HCT116 (cell line): Measurements from ENCODE around the gene TEP1. TPM values are rescaled to one million over a fixed set of nuclear protein-coding genes. Genes with fewer than 3 reads are reported as not detected.

Experiments used
- ATAC-seq: fragments of 200-7000 bp; cut with Tn5 transposase; 2 replicates; pipeline ENCODE4 v1.9.1; 2020; ENCODE audit warnings: mild to moderate bottlenecking, moderate library complexity
- BruUV-seq: library from RNA; stranded (reverse); fragments of 400-500 nt; replicated peaks from 2 replicates; lab custom pipeline; 2021; lab: Mats Ljungman, UMichigan
- CTCF ChIA-PET: fragments of 300-600 bp; sonication (Branson Sonifier 250); formaldehyde crosslinking; loops from one replicate; lab custom pipeline; 2021; ENCODE audit warnings: antibody characterized with exemption; lab: Charles Lee
- POLR2A ChIA-PET: fragments of 300-600, 350-600 bp; sonication (Branson Sonifier 250); formaldehyde crosslinking; loops from one replicate; lab custom pipeline; 2021; ENCODE audit warnings: antibody characterized with exemption; lab: Charles Lee
- RAD21 ChIA-PET, 2 experiments: fragments of 300-600 bp; sonication (Branson Sonifier 250); formaldehyde crosslinking; loops; one replicate each; lab custom pipeline; 2023; ENCODE audit warnings: low total read pairs in 2 of 2; ENCODE audit not compliant: uncharacterized antibody in 2 of 2, unreplicated experiment in 2 of 2, low non-redundant PET in 1 of 2; lab: Charles Lee
- DNase-seq: peaks from one replicate; pipeline ENCODE4 v3.0.0-alpha.2; 2010; ENCODE audit warnings: low read depth, low spot score
- H2AFZ ChIP-seq: fragments of 200-600 bp; shearing (Covaris generic), sonication (generic); 2 replicates; pipeline ENCODE4 v1.6.1; 2017; ENCODE audit warnings: low read depth, mixed run types, mixed read lengths, antibody characterized with exemption, low read length; ENCODE audit not compliant: poor library complexity, severe bottlenecking
- H3K27ac ChIP-seq: 2 replicates; pipeline ENCODE4 v1.5.1; 2012; ENCODE audit warnings: low read depth, low read length
- H3K27me3 ChIP-seq: fragments of 200-600 bp; sonication (generic); 2 replicates; pipeline ENCODE4 v1.6.1; 2016; ENCODE audit warnings: mixed run types, low read length, mixed read lengths; ENCODE audit not compliant: insufficient read depth
- H3K36me3 ChIP-seq, 2 experiments: fragments of 200-500 bp in 1 of 2; fragments of 200-600 bp in 1 of 2; sonication (Bioruptor generic) in 1 of 2; sonication (generic) in 1 of 2; 2 replicates each; pipeline versions ENCODE4 v1.5.1 to v1.6.1; 2014 to 2016; ENCODE audit warnings: low read length in 2 of 2, inconsistent platforms in 1 of 2, mixed read lengths in 1 of 2, mixed run types in 1 of 2; ENCODE audit not compliant: insufficient read depth in 2 of 2, control insufficient read depth in 1 of 2
- H3K4me1 ChIP-seq, 2 experiments: fragments of 200-600 bp in 1 of 2; sonication (generic) in 1 of 2; 2 replicates each; pipeline versions ENCODE4 v1.5.1 to v1.6.1; 2012 to 2017; ENCODE audit warnings: low read length in 2 of 2, inconsistent platforms in 1 of 2, mild to moderate bottlenecking in 1 of 2, mixed read lengths in 1 of 2, mixed run types in 1 of 2, moderate library complexity in 1 of 2; ENCODE audit not compliant: insufficient read depth in 2 of 2, control insufficient read depth in 1 of 2
- H3K4me2 ChIP-seq: fragments of 200-600 bp; sonication (generic); 2 replicates; pipeline ENCODE4 v1.6.1; 2017; ENCODE audit warnings: mixed run types, low read length, mixed read lengths
- H3K4me3 ChIP-seq, 2 experiments: fragments of 200-600 bp in 1 of 2; sonication (generic) in 1 of 2; replicated peaks in 1 of 2; 2 replicates each; pipeline ENCODE4 v1.5.1; 2011 to 2016; ENCODE audit warnings: low read length in 2 of 2, control low read depth in 1 of 2, low read depth in 1 of 2, mild to moderate bottlenecking in 1 of 2, mixed read lengths in 1 of 2, mixed run types in 1 of 2
- H3K79me2 ChIP-seq: fragments of 200-600 bp; sonication (generic); 2 replicates; pipeline ENCODE4 v1.6.1; 2017; ENCODE audit warnings: mild to moderate bottlenecking, mixed run types, low read length, moderate library complexity, mixed read lengths; ENCODE audit not compliant: insufficient read depth
- H3K9ac ChIP-seq: fragments of 200-600 bp; sonication (generic); 2 replicates; pipeline ENCODE4 v1.6.1; 2016; ENCODE audit warnings: low read length, mixed read lengths
- H3K9me2 ChIP-seq: fragments of 200-600 bp; sonication (generic), shearing (Covaris generic); 2 replicates; pipeline ENCODE4 v1.6.1; 2017; ENCODE audit warnings: mixed run types, mild to moderate bottlenecking, moderate library complexity; ENCODE audit not compliant: insufficient read depth
- H3K9me3 ChIP-seq, 2 experiments: fragments of 200-500 bp in 1 of 2; fragments of 200-600 bp in 1 of 2; sonication (Bioruptor generic) in 1 of 2; sonication (generic) in 1 of 2; 2 replicates each; pipeline ENCODE4 v1.6.1; 2014 to 2017; ENCODE audit warnings: low read length in 2 of 2, mixed read lengths in 2 of 2, inconsistent platforms in 1 of 2, low read depth in 1 of 2, mild to moderate bottlenecking in 1 of 2, mixed run types in 1 of 2, moderate library complexity in 1 of 2; ENCODE audit not compliant: control insufficient read depth in 1 of 2, insufficient read depth in 1 of 2
- H4K20me1 ChIP-seq: fragments of 200-600 bp; sonication (generic), shearing (Covaris generic); 2 replicates; pipeline ENCODE4 v1.6.1; 2017; ENCODE audit warnings: mixed run types, mild to moderate bottlenecking, moderate library complexity; ENCODE audit not compliant: insufficient read depth
- CBX3 ChIP-seq: IDR thresholded peaks from 2 replicates; pipeline ENCODE4 v1.6.1; 2012; ENCODE audit warnings: low read depth
- JUND ChIP-seq: IDR thresholded peaks from 2 replicates; pipeline ENCODE4 v1.6.1; 2012
- POLR2AphosphoS5 ChIP-seq: IDR thresholded peaks from 2 replicates; pipeline ENCODE4 v1.6.1; 2011; ENCODE audit warnings: mild to moderate bottlenecking, low read depth, low read length, moderate library complexity
- RAD21 ChIP-seq: IDR thresholded peaks from 2 replicates; pipeline ENCODE4 v1.6.1; 2012; ENCODE audit warnings: low read depth, mild to moderate bottlenecking
- SP1 ChIP-seq: IDR thresholded peaks from 2 replicates; pipeline ENCODE4 v1.6.1; 2012; ENCODE audit warnings: low read depth
- SRF ChIP-seq: IDR thresholded peaks from 2 replicates; pipeline ENCODE4 v1.6.1; 2012; ENCODE audit warnings: low read depth
- YY1 ChIP-seq: IDR thresholded peaks from 2 replicates; pipeline ENCODE4 v1.6.1; 2011; ENCODE audit warnings: low read length, low read depth, moderate library complexity, mild to moderate bottlenecking; ENCODE audit not compliant: insufficient replicate concordance; ENCODE audit errors: extremely low read depth
- ZNF274 ChIP-seq: fragments of 200-500 bp; sonication (Bioruptor generic); IDR thresholded peaks from 2 replicates; pipeline ENCODE4 v1.6.1; 2014; ENCODE audit warnings: mild to moderate bottlenecking, low read depth, low read length, inconsistent platforms
- intact Hi-C: fragments of 100-400 bp; cut with micrococcal nuclease; formaldehyde crosslinking; loops from 2 replicates; pipeline ENCODE4 v1.10.0; 2022
- total RNA-seq: library from RNA; stranded (reverse); gene quantifications from one replicate; pipeline ENCODE4 v1.2.1, GENCODE V29; 2021; ENCODE audit not compliant: unreplicated experiment
- TF ChIP-seq, protein P1 (sequence below): IDR thresholded peaks from 2 replicates; pipeline ENCODE4 v1.6.1; 2011; ENCODE audit warnings: mild to moderate bottlenecking, low read length, moderate library complexity; ENCODE audit not compliant: insufficient replicate concordance; ENCODE audit errors: extremely low read depth
- TF ChIP-seq, protein P2 (sequence below): IDR thresholded peaks from 2 replicates; pipeline ENCODE4 v1.6.1; 2012
- TF ChIP-seq, protein P3 (sequence below), 3 experiments: fragments of 200-600 bp in 1 of 3; sonication (generic) in 1 of 3; IDR thresholded peaks in 2 of 3; conservative IDR thresholded peaks in 1 of 3; 2 replicates each; pipeline ENCODE4 v1.5.1; 2012 to 2017; ENCODE audit warnings: low read depth in 2 of 3, low read length in 2 of 3, antibody characterized with exemption in 1 of 3, borderline replicate concordance in 1 of 3, control low read depth in 1 of 3, mild to moderate bottlenecking in 1 of 3, mixed read lengths in 1 of 3, mixed run types in 1 of 3, moderate library complexity in 1 of 3; ENCODE audit not compliant: insufficient read depth in 1 of 3

TEP1 gene
- total RNA-seq, 1 experiment from 2014 or later, result 22.4 TPM

DNA sequence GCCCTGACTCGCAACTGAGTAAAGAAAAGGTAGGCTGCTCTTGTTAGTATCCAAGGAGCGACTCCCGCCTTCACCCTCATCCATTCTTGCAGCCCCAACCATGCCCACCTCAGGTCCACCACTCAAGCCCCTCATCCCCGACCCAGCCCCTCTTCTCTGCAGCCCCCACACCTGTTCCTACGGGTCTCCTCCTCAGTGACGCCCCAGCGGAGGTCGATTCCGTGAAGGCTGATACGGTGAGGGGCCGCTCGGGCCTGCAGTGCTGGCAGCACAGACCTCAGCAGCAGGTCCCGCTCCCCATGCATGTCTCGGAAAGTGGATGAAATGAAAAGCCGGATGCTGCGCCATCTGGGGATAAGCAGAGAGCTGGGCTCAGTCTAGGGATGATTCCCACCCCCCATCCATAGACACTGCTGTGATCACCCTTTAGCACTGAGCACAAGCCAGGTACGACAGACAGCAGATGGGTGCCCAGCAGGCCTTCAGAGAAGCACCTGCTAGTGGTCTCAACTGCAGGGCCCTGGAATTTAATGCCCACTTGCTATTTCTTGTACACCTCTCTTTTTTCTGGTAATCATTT lies 26.9 kb downstream of the TEP1 start:
- Histone ChIP-seq H3K27ac (no peak overlapping the region), H3K4me1 (no peaks in the 10 kb centered on the region), H3K4me2 (no peak overlapping the region), H3K27me3 (no peaks in the 10 kb centered on the region), H2AFZ (no peak overlapping the region), H3K9me2 (no peaks in the 10 kb centered on the region), H3K79me2 (no peaks in the 10 kb centered on the region), H3K9ac (no peak overlapping the region), H3K4me3 (no peak overlapping the region), H4K20me1 (no peaks in the 10 kb centered on the region), H3K9me3 (no peaks in the 10 kb centered on the region), H3K36me3 (peaks cover 27 to 47% of the 10 kb centered on the region in 2 experiments; a peak in 3 of 4 replicates)
- intact Hi-C loops, result no loop called here
- BruUV-seq, result no TSS peak
- CTCF ChIA-PET, result no interaction called here
- RAD21 ChIA-PET, result no interaction called here
- DNase-seq (no peak), ATAC-seq (no peak)
- POLR2A ChIA-PET, result no interaction called here
- TF ChIP-seq CBX3 (no peak), RAD21 (no peak), YY1 (no peak), POLR2AphosphoS5 (no peak), SRF (no peak), JUND (no peak), ZNF274 (no peak), SP1 (no peak)
- TF ChIP-seq, protein P1, sequence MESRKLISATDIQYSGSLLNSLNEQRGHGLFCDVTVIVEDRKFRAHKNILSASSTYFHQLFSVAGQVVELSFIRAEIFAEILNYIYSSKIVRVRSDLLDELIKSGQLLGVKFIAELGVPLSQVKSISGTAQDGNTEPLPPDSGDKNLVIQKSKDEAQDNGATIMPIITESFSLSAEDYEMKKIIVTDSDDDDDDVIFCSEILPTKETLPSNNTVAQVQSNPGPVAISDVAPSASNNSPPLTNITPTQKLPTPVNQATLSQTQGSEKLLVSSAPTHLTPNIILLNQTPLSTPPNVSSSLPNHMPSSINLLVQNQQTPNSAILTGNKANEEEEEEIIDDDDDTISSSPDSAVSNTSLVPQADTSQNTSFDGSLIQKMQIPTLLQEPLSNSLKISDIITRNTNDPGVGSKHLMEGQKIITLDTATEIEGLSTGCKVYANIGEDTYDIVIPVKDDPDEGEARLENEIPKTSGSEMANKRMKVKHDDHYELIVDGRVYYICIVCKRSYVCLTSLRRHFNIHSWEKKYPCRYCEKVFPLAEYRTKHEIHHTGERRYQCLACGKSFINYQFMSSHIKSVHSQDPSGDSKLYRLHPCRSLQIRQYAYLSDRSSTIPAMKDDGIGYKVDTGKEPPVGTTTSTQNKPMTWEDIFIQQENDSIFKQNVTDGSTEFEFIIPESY, result no peak
- TF ChIP-seq, protein P2, sequence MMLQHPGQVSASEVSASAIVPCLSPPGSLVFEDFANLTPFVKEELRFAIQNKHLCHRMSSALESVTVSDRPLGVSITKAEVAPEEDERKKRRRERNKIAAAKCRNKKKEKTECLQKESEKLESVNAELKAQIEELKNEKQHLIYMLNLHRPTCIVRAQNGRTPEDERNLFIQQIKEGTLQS, result no peak
- TF ChIP-seq, protein P3, sequence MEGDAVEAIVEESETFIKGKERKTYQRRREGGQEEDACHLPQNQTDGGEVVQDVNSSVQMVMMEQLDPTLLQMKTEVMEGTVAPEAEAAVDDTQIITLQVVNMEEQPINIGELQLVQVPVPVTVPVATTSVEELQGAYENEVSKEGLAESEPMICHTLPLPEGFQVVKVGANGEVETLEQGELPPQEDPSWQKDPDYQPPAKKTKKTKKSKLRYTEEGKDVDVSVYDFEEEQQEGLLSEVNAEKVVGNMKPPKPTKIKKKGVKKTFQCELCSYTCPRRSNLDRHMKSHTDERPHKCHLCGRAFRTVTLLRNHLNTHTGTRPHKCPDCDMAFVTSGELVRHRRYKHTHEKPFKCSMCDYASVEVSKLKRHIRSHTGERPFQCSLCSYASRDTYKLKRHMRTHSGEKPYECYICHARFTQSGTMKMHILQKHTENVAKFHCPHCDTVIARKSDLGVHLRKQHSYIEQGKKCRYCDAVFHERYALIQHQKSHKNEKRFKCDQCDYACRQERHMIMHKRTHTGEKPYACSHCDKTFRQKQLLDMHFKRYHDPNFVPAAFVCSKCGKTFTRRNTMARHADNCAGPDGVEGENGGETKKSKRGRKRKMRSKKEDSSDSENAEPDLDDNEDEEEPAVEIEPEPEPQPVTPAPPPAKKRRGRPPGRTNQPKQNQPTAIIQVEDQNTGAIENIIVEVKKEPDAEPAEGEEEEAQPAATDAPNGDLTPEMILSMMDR (IDR thresholded peaks at IDR 0.05 in 2 of 3, conservative IDR thresholded peaks at IDR 0.05 in 1 of 3; ENCODE audit: borderline replicate concordance in 1 of 3, insufficient read depth in 1 of 3, low read depth in 2 of 3, low read length in 2 of 3), result no peak
